Neural cell (in vitro differentiated cells): Measurements from ENCODE around the gene ABCC5. TPM values are rescaled to one million over a fixed set of nuclear protein-coding genes. Genes with fewer than 3 reads are reported as not detected.

Experiments
- H2AFZ ChIP-seq: fragments of 200-600, 300-800 bp; sonication (generic), shearing (Covaris generic); 2 replicates; pipeline ENCODE4 v1.6.0; 2014; ENCODE audit warnings: low read depth, mild to moderate bottlenecking, antibody characterized with exemption, low read length, moderate library complexity
- H3F3A ChIP-seq: fragments of 200-600 bp; shearing (Covaris generic); 2 replicates; pipeline ENCODE4 v1.6.1; 2016; ENCODE audit warnings: mild to moderate bottlenecking, moderate library complexity, mixed read lengths, antibody characterized with exemption, low read length; ENCODE audit not compliant: insufficient read depth, poor library complexity, severe bottlenecking
- H3K27ac ChIP-seq: fragments of 200-600, 300-800 bp; sonication (generic), shearing (Covaris generic); 2 replicates; pipeline ENCODE4 v1.5.1; 2014; ENCODE audit warnings: mild to moderate bottlenecking, low read length, moderate library complexity
- H3K27me3 ChIP-seq: fragments of 300-800, 200-600 bp; sonication (generic), shearing (Covaris generic); 2 replicates; pipeline ENCODE4 v1.6.0; 2014; ENCODE audit warnings: mild to moderate bottlenecking, low read depth, low read length, moderate library complexity; ENCODE audit not compliant: insufficient read depth
- H3K36me3 ChIP-seq: fragments of 300-800, 200-600 bp; sonication (generic), shearing (Covaris generic); 2 replicates; pipeline ENCODE4 v1.5.1; 2014; ENCODE audit warnings: mild to moderate bottlenecking, antibody characterized with exemption, low read length, moderate library complexity; ENCODE audit not compliant: insufficient read depth
- H3K4me2 ChIP-seq: fragments of 300-800, 200-600 bp; sonication (generic), shearing (Covaris generic); 2 replicates; pipeline ENCODE4 v1.6.0; 2014; ENCODE audit warnings: mild to moderate bottlenecking, low read length
- H3K4me3 ChIP-seq: fragments of 300-800, 200-600 bp; sonication (generic), shearing (Covaris generic); 2 replicates; pipeline ENCODE4 v1.5.1; 2014; ENCODE audit warnings: mild to moderate bottlenecking, low read length, moderate library complexity
- H3K79me2 ChIP-seq: fragments of 200-600 bp; shearing (Covaris generic); replicated peaks from 2 replicates; pipeline ENCODE4 v1.6.0; 2014; ENCODE audit warnings: mild to moderate bottlenecking, low read length, moderate library complexity; ENCODE audit not compliant: insufficient read depth
- H3K9ac ChIP-seq: fragments of 300-800, 200-600 bp; sonication (generic), shearing (Covaris generic); 2 replicates; pipeline ENCODE4 v1.6.1; 2016; ENCODE audit warnings: mild to moderate bottlenecking, low read length, mixed read lengths
- H3K9me2 ChIP-seq: fragments of 200-600 bp; shearing (Covaris generic); 2 replicates; pipeline ENCODE4 v1.6.1; 2016; ENCODE audit warnings: mild to moderate bottlenecking, low read length, mixed read lengths; ENCODE audit not compliant: insufficient read depth
- H3K9me3 ChIP-seq: fragments of 200-600, 300-800 bp; sonication (generic), shearing (Covaris generic); 2 replicates; pipeline ENCODE4 v1.6.1; 2016; ENCODE audit warnings: mild to moderate bottlenecking, mixed run types, low read length, moderate library complexity, mixed read lengths
- H4K20me1 ChIP-seq: fragments of 200-600 bp; shearing (Covaris generic); 2 replicates; pipeline ENCODE4 v1.6.1; 2016; ENCODE audit warnings: mild to moderate bottlenecking, mixed run types; ENCODE audit not compliant: insufficient read depth
- CTCF ChIP-seq: fragments of 450-650 bp; IDR thresholded peaks from 2 replicates; pipeline ENCODE4 v1.5.1; 2014; ENCODE audit warnings: antibody characterized with exemption, mild to moderate bottlenecking, moderate library complexity; ENCODE audit not compliant: poor library complexity, severe bottlenecking
- EP300 ChIP-seq: fragments of 450-650 bp; conservative IDR thresholded peaks from 2 replicates; pipeline ENCODE4 v1.6.1; 2014; ENCODE audit warnings: antibody characterized with exemption, mild to moderate bottlenecking, moderate library complexity; ENCODE audit not compliant: poor library complexity, severe bottlenecking
- EZH2 ChIP-seq: fragments of 200-600, 300-800 bp; shearing (Covaris generic), sonication (generic); IDR thresholded peaks from 2 replicates; pipeline ENCODE4 v1.6.1; 2014; ENCODE audit warnings: antibody characterized with exemption, low read length, borderline replicate concordance, mild to moderate bottlenecking; ENCODE audit not compliant: insufficient read depth, poor library complexity, severe bottlenecking
- MXI1 ChIP-seq: fragments of 450-650 bp; conservative IDR thresholded peaks from 2 replicates; pipeline ENCODE4 v1.6.1; 2014; ENCODE audit warnings: antibody characterized with exemption, mild to moderate bottlenecking; ENCODE audit not compliant: poor library complexity, severe bottlenecking
- POLR2AphosphoS5 ChIP-seq: IDR thresholded peaks from 2 replicates; pipeline ENCODE4 v1.6.1; 2012
- RAD21 ChIP-seq: fragments of 450-650 bp; conservative IDR thresholded peaks from 2 replicates; pipeline ENCODE4 v1.6.1; 2014; ENCODE audit warnings: antibody characterized with exemption, mild to moderate bottlenecking, moderate library complexity
- REST ChIP-seq: IDR thresholded peaks from 2 replicates; pipeline ENCODE4 v1.6.1; 2012; ENCODE audit warnings: borderline replicate concordance
- SMC3 ChIP-seq: fragments of 450-650 bp; conservative IDR thresholded peaks from 2 replicates; pipeline ENCODE4 v1.6.1; 2014; ENCODE audit warnings: antibody characterized with exemption, mild to moderate bottlenecking, moderate library complexity; ENCODE audit not compliant: poor library complexity
- TAF1 ChIP-seq: IDR thresholded peaks from 2 replicates; pipeline ENCODE4 v1.6.1; 2012; ENCODE audit warnings: low read depth
- polyA plus RNA-seq: library from polyadenylated mRNA; depleted of rRNA; stranded (reverse); fragments of >200 nt; gene quantifications from 2 replicates; pipeline ENCODE4 v1.2.3, GENCODE V29; 2014

Gene ABCC5
- polyA plus RNA-seq, 1 donor from 2014 or later: 227 TPM

- no peak for TF ChIP-seq SMC3
- TF ChIP-seq REST: no peak
- TF ChIP-seq EZH2: no peak
- TF ChIP-seq RAD21: no peak
- TF ChIP-seq CTCF: no peak
- TF ChIP-seq EP300: no peak
- TF ChIP-seq TAF1: no peak
- no peak for TF ChIP-seq POLR2AphosphoS5
- TF ChIP-seq MXI1: no peak
- no peak overlapping the region for H3K9ac ChIP-seq
- no peak overlapping the region for H3K4me3 ChIP-seq
- no peak overlapping the region for H2AFZ ChIP-seq
- H3F3A ChIP-seq: no peaks in the 10 kb centered on the region
- no peaks in the 10 kb centered on the region for H3K9me2 ChIP-seq
- H3K79me2 ChIP-seq: no peaks in the 10 kb centered on the region
- no peak overlapping the region for H3K27ac ChIP-seq
- no peaks in the 10 kb centered on the region for H3K36me3 ChIP-seq
- H3K27me3 ChIP-seq: no peaks in the 10 kb centered on the region
- no peaks in the 10 kb centered on the region for H3K9me3 ChIP-seq
- H3K4me2 ChIP-seq: no peak overlapping the region
- no peaks in the 10 kb centered on the region for H4K20me1 ChIP-seq
Measured at GRCh38 chr3:183975981-183976662, 41.6 kb downstream of the ABCC5 start.

GRCh38 chr3:183968666-183969245 is 48.9 kb downstream of the ABCC5 start:
- no peaks in the 10 kb centered on the region for H3K9me3 ChIP-seq
- H3K36me3 ChIP-seq: no peaks in the 10 kb centered on the region
- no peak overlapping the region for H3K4me2 ChIP-seq
- no peaks in the 10 kb centered on the region for H4K20me1 ChIP-seq
- H3K9me2 ChIP-seq: no peaks in the 10 kb centered on the region
- no peaks in the 10 kb centered on the region for H3K27me3 ChIP-seq
- H3K27ac ChIP-seq: no peak overlapping the region
- H3F3A ChIP-seq: no peaks in the 10 kb centered on the region
- no peak overlapping the region for H2AFZ ChIP-seq
- no peak for TF ChIP-seq TAF1
- no peak for TF ChIP-seq MXI1
- no peak for TF ChIP-seq EP300
- TF ChIP-seq POLR2AphosphoS5: no peak
- TF ChIP-seq REST: no peak
- TF ChIP-seq SMC3: no peak
- no peak for TF ChIP-seq RAD21
- TF ChIP-seq CTCF: no peak
- no peak for TF ChIP-seq EZH2
- no peaks in the 10 kb centered on the region for H3K79me2 ChIP-seq
- H3K9ac ChIP-seq: no peak overlapping the region
- no peak overlapping the region for H3K4me3 ChIP-seq
